H9 (cell line): Measurements from ENCODE around the gene PDE6G. TPM values are rescaled to one million over a fixed set of nuclear protein-coding genes. Genes with fewer than 3 reads are reported as not detected.
"Not testable (repeated sequence)": the region's sequence is repeated elsewhere in the genome, so short reads cannot be mapped to it uniquely, and the experiment has no call there.

Source experiments
- DNase-seq: peaks from one replicate; pipeline ENCODE4 v3.0.0-alpha.2; 2017
- H2AFZ ChIP-seq: one replicate; pipeline ENCODE4 v1.6.1; 2013; ENCODE audit warnings: mild to moderate bottlenecking, low read length, control low read depth, moderate library complexity
- H2AK5ac ChIP-seq: 2 replicates; pipeline ENCODE4 v1.6.1; 2013; ENCODE audit warnings: low read length, control low read depth, mixed read lengths; ENCODE audit not compliant: insufficient read length
- H2BK120ac ChIP-seq: one replicate; pipeline ENCODE4 v1.6.1; 2013; ENCODE audit warnings: low read depth, mild to moderate bottlenecking, low read length, control low read depth, inconsistent platforms; ENCODE audit not compliant: poor library complexity, severe bottlenecking
- H2BK12ac ChIP-seq: 2 replicates; pipeline ENCODE4 v1.6.1; 2013; ENCODE audit warnings: low read length, control low read depth, mixed read lengths, low read depth; ENCODE audit not compliant: insufficient read length
- H2BK15ac ChIP-seq: 2 replicates; pipeline ENCODE4 v1.6.1; 2013; ENCODE audit warnings: low read depth, low read length, control low read depth
- H2BK20ac ChIP-seq: one replicate; pipeline ENCODE4 v1.6.1; 2013; ENCODE audit warnings: low read depth, mild to moderate bottlenecking, low read length, control low read depth, inconsistent platforms; ENCODE audit not compliant: poor library complexity, severe bottlenecking
- H2BK5ac ChIP-seq: 2 replicates; pipeline ENCODE4 v1.6.1; 2013; ENCODE audit warnings: low read length, control low read depth, mixed read lengths; ENCODE audit not compliant: insufficient read length
- H3K14ac ChIP-seq: 2 replicates; pipeline ENCODE4 v1.6.1; 2013; ENCODE audit warnings: low read length, control low read depth; ENCODE audit not compliant: insufficient read depth
- H3K18ac ChIP-seq: 2 replicates; pipeline ENCODE4 v1.6.1; 2013; ENCODE audit warnings: low read depth, mild to moderate bottlenecking, mixed read lengths, low read length, control low read depth; ENCODE audit not compliant: insufficient read length
- H3K23ac ChIP-seq: 2 replicates; pipeline ENCODE4 v1.6.1; 2013; ENCODE audit warnings: low read length, control low read depth, mixed read lengths, low read depth; ENCODE audit not compliant: insufficient read length
- H3K23me2 ChIP-seq: 2 replicates; pipeline ENCODE4 v1.6.1; 2013; ENCODE audit warnings: low read depth, mild to moderate bottlenecking, mixed read lengths, low read length, control low read depth; ENCODE audit not compliant: insufficient read length, poor library complexity, severe bottlenecking
- H3K27ac ChIP-seq: 2 replicates; pipeline ENCODE4 v1.5.1; 2013; ENCODE audit warnings: low read length, control low read depth, mixed read lengths, low read depth; ENCODE audit not compliant: insufficient read length
- H3K27me3 ChIP-seq: 2 replicates; pipeline ENCODE4 v1.6.1; 2013; ENCODE audit warnings: low read length, control low read depth, inconsistent platforms; ENCODE audit not compliant: insufficient read depth
- H3K4ac ChIP-seq: 2 replicates; pipeline ENCODE4 v1.6.1; 2013; ENCODE audit warnings: low read depth, mild to moderate bottlenecking, control low read depth, inconsistent platforms, low read length, moderate library complexity
- H3K4me1 ChIP-seq: 2 replicates; pipeline ENCODE4 v1.6.1; 2013; ENCODE audit warnings: low read length, control low read depth, inconsistent platforms; ENCODE audit not compliant: insufficient read depth
- H3K4me2 ChIP-seq: 2 replicates; pipeline ENCODE4 v1.6.1; 2013; ENCODE audit warnings: low read length, control low read depth, mixed read lengths; ENCODE audit not compliant: insufficient read length, insufficient read depth
- H3K56ac ChIP-seq: 2 replicates; pipeline ENCODE4 v1.6.1; 2013; ENCODE audit warnings: low read depth, mild to moderate bottlenecking, mixed read lengths, low read length, control low read depth; ENCODE audit not compliant: insufficient read length
- H3K79me1 ChIP-seq: 2 replicates; pipeline ENCODE4 v1.6.1; 2013; ENCODE audit warnings: low read depth, mild to moderate bottlenecking, moderate library complexity, low read length, control low read depth, inconsistent platforms; ENCODE audit not compliant: insufficient read depth, poor library complexity, severe bottlenecking
- H3K79me2 ChIP-seq: 2 replicates; pipeline ENCODE4 v1.6.1; 2013; ENCODE audit warnings: low read length, control low read depth, inconsistent platforms; ENCODE audit not compliant: insufficient read depth
- H3K9ac ChIP-seq: 2 replicates; pipeline ENCODE4 v1.6.1; 2013; ENCODE audit warnings: low read length, control low read depth, mixed read lengths; ENCODE audit not compliant: insufficient read length; ENCODE audit errors: extremely low read depth
- H3K9me3 ChIP-seq: one replicate; pipeline ENCODE4 v1.6.1; 2013; ENCODE audit warnings: low read depth, low read length, inconsistent platforms; ENCODE audit not compliant: control insufficient read depth
- H3T11ph ChIP-seq: one replicate; pipeline ENCODE4 v1.6.1; 2013; ENCODE audit warnings: mild to moderate bottlenecking, low read length, control low read depth, inconsistent platforms
- H4K20me1 ChIP-seq: one replicate; pipeline ENCODE4 v1.6.1; 2013; ENCODE audit not compliant: control insufficient read depth, insufficient read length, insufficient read depth
- H4K5ac ChIP-seq: 2 replicates; pipeline ENCODE4 v1.6.1; 2013; ENCODE audit warnings: low read depth, mild to moderate bottlenecking, mixed read lengths, low read length, control low read depth; ENCODE audit not compliant: insufficient read length
- H4K8ac ChIP-seq: replicated peaks from 2 replicates; pipeline ENCODE4 v1.6.1; 2013; ENCODE audit warnings: low read length, control low read depth, mixed read lengths, low read depth; ENCODE audit not compliant: insufficient read length
- H4K91ac ChIP-seq: 2 replicates; pipeline ENCODE4 v1.6.1; 2013; ENCODE audit warnings: low read depth, mild to moderate bottlenecking, moderate library complexity, mixed read lengths, low read length, control low read depth; ENCODE audit not compliant: insufficient read length
- H3K27ac Mint-ChIP-seq, 3 experiments: 2 replicates in 2 of 3; 3 replicates in 1 of 3; pipeline ENCODE4 v1.8.0; 2020 to 2021; ENCODE audit warnings: mixed read lengths in 3 of 3, mild to moderate bottlenecking in 1 of 3, moderate library complexity in 1 of 3
- H3K27me3 Mint-ChIP-seq: 2 replicates; pipeline ENCODE4 v1.8.0; 2021; ENCODE audit warnings: low read depth, mild to moderate bottlenecking, moderate library complexity, mixed read lengths
- H3K36me3 Mint-ChIP-seq, 3 experiments: 2 replicates in 2 of 3; 3 replicates in 1 of 3; pipeline ENCODE4 v1.8.0; 2020 to 2021; ENCODE audit warnings: low read depth in 3 of 3, mixed read lengths in 3 of 3; ENCODE audit not compliant: insufficient read depth in 1 of 3
- H3K4me1 Mint-ChIP-seq, 2 experiments: 2 replicates each; pipeline ENCODE4 v1.8.0; 2020; ENCODE audit warnings: mixed read lengths in 2 of 2
- H3K4me3 Mint-ChIP-seq, 2 experiments: 2 replicates in 1 of 2; 3 replicates in 1 of 2; pipeline ENCODE4 v1.8.0; 2020 to 2021; ENCODE audit warnings: mild to moderate bottlenecking in 2 of 2, mixed read lengths in 2 of 2, moderate library complexity in 1 of 2
- H3K9me3 Mint-ChIP-seq, 2 experiments: 2 replicates in 1 of 2; 3 replicates in 1 of 2; pipeline ENCODE4 v1.8.0; 2020; ENCODE audit warnings: mild to moderate bottlenecking in 2 of 2, mixed read lengths in 2 of 2, moderate library complexity in 1 of 2
- WGBS: extraction: QIAGEN DNeasy Blood & Tissue Kit; methylation state at CpG from one replicate; pipeline ENCODE4 v1.1.7; 2013; ENCODE audit warnings: missing lambda C conversion rate, low lambda C conversion rate, mixed read lengths; ENCODE audit not compliant: insufficient read length; ENCODE audit errors: extremely low coverage; 5-methylcytosine and 5-hydroxymethylcytosine counted together
- total RNA-seq: library from RNA; stranded (reverse); gene quantifications from 2 replicates; pipeline ENCODE4 v1.2.1, GENCODE V29; 2021
- TF ChIP-seq, protein P1 (sequence below): fragments of 200-600 bp; sonication (generic); conservative IDR thresholded peaks from 3 replicates; pipeline ENCODE4 v1.8.0; 2021; ENCODE audit warnings: antibody characterized with exemption, mild to moderate bottlenecking

PDE6G gene
- total RNA-seq, 1 experiment from 2014 or later, result 5.7 TPM

GRCh38 chr17:81675515-81676221 lies 19.3 kb upstream of the PDE6G start:
- not testable (repeated sequence) for H3K27ac Mint-ChIP-seq, H3K4ac ChIP-seq, H3K9ac ChIP-seq, H3K18ac ChIP-seq, H3K27me3 Mint-ChIP-seq, H2AFZ ChIP-seq, H3K27ac ChIP-seq, H2BK120ac ChIP-seq, H3T11ph ChIP-seq, H4K5ac ChIP-seq, H3K23me2 ChIP-seq, H3K4me1 Mint-ChIP-seq, H2AK5ac ChIP-seq, H2BK12ac ChIP-seq, H3K9me3 Mint-ChIP-seq, H3K4me3 Mint-ChIP-seq, H3K14ac ChIP-seq, H3K79me1 ChIP-seq, H4K91ac ChIP-seq, H3K4me1 ChIP-seq, H3K27me3 ChIP-seq, H3K23ac ChIP-seq, H3K79me2 ChIP-seq, H3K4me2 ChIP-seq, H4K8ac ChIP-seq, H4K20me1 ChIP-seq, H3K56ac ChIP-seq, H2BK5ac ChIP-seq, H2BK15ac ChIP-seq, H2BK20ac ChIP-seq, H3K9me3 ChIP-seq
- no CpG with 5 or more reads among the region's 18 CpGs for WGBS
- peak; percentile 61 for DNase-seq
- peaks cover 22 to 43% (median 40%) of the 10 kb centered on the region in 3 experiments; a peak in 6 of 7 replicates for H3K36me3 Mint-ChIP-seq
- TF ChIP-seq, protein P1, sequence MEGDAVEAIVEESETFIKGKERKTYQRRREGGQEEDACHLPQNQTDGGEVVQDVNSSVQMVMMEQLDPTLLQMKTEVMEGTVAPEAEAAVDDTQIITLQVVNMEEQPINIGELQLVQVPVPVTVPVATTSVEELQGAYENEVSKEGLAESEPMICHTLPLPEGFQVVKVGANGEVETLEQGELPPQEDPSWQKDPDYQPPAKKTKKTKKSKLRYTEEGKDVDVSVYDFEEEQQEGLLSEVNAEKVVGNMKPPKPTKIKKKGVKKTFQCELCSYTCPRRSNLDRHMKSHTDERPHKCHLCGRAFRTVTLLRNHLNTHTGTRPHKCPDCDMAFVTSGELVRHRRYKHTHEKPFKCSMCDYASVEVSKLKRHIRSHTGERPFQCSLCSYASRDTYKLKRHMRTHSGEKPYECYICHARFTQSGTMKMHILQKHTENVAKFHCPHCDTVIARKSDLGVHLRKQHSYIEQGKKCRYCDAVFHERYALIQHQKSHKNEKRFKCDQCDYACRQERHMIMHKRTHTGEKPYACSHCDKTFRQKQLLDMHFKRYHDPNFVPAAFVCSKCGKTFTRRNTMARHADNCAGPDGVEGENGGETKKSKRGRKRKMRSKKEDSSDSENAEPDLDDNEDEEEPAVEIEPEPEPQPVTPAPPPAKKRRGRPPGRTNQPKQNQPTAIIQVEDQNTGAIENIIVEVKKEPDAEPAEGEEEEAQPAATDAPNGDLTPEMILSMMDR, result peak; percentile 73
